Activated CD4-positive, alpha-beta T cell treated with anti-CD3 and anti-CD28 coated beads for 1 hour (primary cell): Measurements from ENCODE around the gene SPATS2L.

Source experiments
- DNase-seq: peaks from one replicate; pipeline ENCODE4 v3.0.0-alpha.2; 2020

The SPATS2L gene

DNA sequence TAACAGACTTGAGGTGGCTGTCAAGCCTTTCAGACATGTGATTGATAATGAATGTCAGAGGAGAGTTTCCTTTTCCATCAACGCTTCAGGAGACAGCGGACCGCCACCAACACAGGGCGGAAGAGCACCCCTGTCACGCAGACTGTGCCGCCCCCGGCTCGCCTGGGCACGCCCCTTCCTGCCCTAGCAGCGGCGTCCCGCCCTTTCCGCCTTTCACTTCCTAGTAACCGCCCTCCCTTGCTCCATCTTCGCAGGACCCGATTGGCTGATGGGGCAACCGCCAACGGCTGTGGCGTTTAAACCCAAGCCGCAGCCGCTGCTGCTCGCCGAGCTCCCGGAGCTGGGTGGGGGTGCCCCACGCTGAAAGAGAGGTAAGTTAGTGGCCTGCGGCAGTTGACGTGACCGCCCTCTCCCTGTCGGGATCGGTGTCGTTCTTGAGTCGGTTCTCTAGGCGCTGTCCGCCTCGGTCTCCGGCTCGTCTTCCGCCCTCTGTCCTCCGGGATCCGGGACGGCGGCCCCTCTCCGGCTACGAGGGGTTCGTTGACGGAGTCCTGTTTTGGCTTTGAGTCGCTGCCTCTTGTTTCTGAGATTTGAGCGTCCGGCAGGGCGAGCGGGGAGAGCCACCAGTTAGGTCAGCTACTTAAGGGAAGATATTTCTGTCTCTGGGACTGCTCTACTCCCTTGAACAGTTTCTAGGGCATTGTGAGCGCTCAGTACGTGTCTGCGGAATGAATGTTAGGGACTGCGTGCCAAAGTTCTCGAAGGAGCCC, 219.6 kb downstream of the SPATS2L start, which contains the start of gene SGO2:
Gene SGO2 (plus strand): TSS at position 326 of the 770 bp plus-strand sequence. CDS start 6,769 bp downstream, outside the sequence.
- DNase-seq: peak; percentile 93

DNA sequence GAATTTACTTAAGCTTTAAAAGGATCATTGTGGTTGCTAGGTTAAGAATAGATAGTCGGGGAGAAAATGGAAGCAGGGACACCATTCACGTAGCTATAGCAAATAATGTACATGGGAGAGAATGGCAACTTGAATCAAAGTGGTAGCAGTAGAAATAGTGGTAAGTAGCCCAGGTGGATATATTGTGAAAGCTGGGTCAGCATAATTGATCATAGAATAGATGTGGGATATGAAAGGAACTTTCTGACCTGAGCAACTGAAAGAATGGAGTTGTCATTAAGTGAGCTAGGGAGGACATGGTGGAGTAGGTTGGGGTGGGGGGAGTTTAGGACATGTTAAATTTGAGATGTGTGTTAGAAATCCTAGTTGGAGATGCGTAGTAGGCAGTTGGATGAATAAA, 221.7 kb downstream of the SPATS2L start:
- DNase-seq: no peak
